SKM-1 treated with dmso at 0.1 percent for 144 hours (cell line): ENCODE measurements around the gene EEPD1.
"Not testable (repeated sequence)": the region's sequence is repeated elsewhere in the genome, so short reads cannot be mapped to it uniquely, and the experiment has no call there.

Experiments used
- DNase-seq: peaks from one replicate; lab custom pipeline; 2025; ENCODE audit not compliant: unreplicated experiment; lab: John Stamatoyannopoulos, UW

The EEPD1 gene

DNA sequence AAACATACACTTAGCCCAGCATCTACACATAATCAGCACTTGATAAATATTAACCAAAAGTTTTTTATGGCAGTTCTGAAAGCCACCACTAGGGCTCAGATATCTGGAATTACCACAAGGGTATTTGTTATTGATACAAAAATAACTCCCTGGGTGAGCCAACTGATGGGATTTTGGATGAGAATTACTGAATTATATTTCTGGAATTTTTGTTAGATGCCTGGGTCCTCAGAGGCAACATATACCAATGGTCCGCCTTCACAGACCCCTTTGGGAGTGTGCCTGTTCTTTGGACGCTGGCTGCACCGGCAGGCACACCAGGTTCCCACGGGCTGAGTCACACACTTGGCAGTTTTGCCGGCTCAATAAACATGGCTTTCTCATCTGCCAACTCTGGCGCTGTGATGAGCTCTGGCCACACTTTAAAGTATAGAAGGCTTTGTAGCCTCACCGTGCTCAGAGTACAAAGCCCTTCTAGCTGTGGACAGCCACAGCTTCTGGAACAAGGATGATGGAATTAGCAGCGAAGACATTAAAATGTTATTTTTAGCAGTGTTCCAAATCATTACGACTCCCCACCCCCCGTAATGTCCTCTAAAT is 24.5 kb upstream of the EEPD1 start:
- no peak for DNase-seq

DNA sequence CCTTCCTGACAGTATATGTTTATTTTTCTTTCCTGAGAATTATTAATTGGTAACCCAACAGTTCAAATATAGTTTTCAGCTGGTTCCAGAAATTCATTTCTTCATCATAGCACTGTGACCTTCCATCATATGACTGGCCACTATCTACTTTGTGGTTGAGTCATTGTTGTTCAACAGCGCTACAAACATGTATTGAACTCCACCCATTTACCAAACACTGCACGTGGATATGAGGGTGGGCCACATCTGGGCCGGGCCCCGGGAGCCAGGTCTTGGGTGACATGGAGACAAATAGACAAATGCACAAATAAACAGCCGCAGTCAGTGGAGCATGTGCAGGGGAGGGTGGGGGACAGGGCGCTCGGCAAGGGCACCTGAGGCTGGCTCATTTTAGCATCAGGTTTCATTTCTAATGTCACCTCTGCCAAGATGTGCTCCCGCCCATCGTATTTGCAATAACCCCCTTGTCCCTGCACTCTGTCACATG is 24.0 kb upstream of the EEPD1 start:
- no peak for DNase-seq

- DNase-seq, result no peak
Measured at GRCh38 chr7:36130236-36130945, 22.7 kb upstream of the EEPD1 start.

GRCh38 chr7:36131026-36131425 is 22.0 kb upstream of the EEPD1 start:
- no peak for DNase-seq

- DNase-seq, result no peak
Measured at GRCh38 chr7:36131499-36131898, 21.6 kb upstream of the EEPD1 start.

DNA sequence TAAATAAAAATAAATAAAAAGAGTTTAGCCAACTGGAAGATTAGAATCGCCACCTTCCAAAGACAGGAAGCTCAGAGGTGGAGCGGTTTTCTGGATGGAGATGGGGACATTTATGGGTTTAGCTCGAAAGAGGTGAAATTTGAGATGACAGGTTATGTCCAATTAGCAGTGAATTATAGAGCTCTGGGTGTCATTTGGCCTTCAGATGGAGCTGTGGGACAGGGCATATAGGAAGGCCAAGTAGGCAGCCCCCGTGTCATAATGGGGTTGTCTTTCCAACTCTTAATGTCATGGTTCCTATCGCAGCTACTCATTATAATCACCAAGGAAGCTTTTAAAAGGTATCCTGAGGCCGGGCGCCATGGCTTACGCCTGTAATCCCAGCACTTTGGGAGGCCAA is 21.0 kb upstream of the EEPD1 start:
- DNase-seq, result no peak

DNA sequence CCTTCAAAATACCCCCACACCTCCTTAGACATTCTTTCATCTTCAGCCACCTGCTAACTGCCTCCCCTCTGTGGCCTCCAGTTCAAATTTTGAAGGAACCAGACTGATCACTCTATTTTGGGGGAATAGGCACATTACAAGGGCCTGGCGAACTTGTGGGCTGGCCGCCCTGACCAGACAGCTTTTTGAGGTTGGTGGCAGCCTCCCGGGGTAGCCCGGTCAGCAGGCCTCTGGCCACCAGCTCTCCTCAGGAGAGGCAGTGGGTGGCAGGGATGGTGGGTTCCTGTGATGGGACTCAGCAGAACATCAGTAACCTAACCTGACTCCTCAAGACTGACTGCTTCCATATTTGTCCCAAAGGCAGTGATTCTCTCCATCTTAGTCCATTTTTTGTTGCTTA is 17.4 kb upstream of the EEPD1 start:
- no peak for DNase-seq

- no peak for DNase-seq
Measured at GRCh38 chr7:36137258-36137657, 15.8 kb upstream of the EEPD1 start.

- DNase-seq, result no peak
Measured at GRCh38 chr7:36137754-36138153, 15.3 kb upstream of the EEPD1 start.

GRCh38 chr7:36138209-36138608 is 14.8 kb upstream of the EEPD1 start:
- DNase-seq, result no peak

- DNase-seq, result no peak
Measured at GRCh38 chr7:36141351-36141750, 11.7 kb upstream of the EEPD1 start.

DNA sequence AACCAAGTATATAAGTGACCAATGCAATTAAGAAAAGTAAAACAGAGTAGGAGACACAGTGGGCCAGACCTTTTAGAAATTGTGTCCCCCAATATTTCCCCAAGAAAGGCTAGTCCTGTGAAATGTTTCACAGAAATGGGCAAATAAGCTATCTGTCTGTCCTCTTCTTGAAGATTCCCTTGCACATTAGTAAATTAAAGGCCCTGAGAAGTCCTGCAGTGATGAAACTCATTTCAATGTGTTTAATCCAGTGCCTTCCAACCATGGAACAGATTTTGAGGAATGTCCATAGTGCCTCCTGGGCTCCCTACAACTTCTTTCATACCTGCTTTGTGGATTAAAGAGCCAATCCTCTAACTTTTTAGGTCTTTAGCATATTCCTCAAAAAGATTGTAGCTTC is 11.2 kb upstream of the EEPD1 start:
- no peak for DNase-seq

DNA sequence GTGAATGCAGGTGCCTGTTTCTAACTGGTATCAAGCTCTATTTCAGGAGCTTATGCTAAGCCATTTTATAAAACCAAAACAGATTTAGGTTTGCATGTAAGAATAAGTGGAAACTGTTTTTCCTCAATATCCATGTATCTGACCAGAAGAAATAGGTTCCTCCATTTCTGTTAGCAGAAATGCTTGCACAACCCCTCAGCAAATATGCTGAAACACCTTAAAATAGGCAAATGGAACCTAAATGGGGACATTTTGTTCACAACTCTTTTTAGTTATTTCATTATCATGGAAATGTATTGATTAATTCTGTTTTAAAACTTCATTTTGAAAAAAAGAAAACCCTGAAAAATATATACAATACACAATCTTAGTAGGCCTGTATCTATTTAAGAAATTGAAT is 8.9 kb upstream of the EEPD1 start:
- no peak for DNase-seq

DNA sequence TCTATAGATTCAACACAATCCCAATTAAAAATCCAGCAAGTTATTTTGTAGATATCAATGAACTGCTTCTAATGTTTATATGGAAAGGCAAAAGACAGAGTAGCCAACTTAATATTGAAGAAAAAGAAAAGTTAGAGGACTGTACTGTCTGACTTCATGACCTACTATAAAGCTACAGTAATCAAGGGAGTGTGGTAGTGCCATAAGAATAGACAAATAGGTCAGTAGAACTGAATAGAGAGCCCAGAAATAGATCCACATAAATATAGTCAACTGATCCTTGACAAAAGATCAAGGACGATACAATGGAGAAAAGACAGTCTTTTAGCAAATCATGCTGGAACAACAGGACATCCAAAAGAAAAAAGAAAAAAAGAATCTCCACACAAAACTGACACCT is 7.4 kb upstream of the EEPD1 start:
- no peak for DNase-seq

GRCh38 chr7:36147361-36147760 is 5.7 kb upstream of the EEPD1 start:
- no peak for DNase-seq

DNA sequence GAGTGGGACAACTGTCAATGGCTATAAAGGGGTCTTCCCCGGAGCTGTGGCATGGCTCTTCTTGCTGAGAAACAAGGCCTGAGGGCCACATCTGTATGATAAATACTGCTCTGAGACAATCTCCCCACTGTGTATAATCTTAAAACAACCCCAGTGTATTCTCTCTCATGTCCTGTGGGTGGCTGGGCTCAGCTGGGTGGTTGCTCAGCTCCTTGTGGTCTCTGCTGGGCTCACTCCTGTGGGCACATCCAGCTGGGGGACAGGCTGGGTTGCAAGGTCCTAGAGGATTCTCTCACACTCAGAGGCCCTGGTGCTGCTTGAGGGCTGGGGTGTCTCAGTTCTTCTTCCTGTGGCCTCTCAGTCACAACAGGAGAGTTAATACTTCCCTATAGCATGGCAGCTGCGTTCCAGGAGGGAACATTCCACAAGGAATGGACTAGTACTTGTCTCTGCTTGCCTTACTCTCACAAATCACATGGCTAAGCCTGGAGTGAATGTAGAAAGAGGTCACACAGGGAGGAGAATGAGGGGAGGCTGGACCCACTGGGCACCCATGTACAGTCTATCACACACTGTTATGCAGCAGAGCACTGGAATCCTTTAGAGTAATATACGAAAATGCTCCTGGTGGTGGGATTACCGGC is 4.5 kb upstream of the EEPD1 start:
- no peak for DNase-seq

- not testable (repeated sequence) for DNase-seq
Measured at GRCh38 chr7:36149240-36149639, 3.8 kb upstream of the EEPD1 start.

DNA sequence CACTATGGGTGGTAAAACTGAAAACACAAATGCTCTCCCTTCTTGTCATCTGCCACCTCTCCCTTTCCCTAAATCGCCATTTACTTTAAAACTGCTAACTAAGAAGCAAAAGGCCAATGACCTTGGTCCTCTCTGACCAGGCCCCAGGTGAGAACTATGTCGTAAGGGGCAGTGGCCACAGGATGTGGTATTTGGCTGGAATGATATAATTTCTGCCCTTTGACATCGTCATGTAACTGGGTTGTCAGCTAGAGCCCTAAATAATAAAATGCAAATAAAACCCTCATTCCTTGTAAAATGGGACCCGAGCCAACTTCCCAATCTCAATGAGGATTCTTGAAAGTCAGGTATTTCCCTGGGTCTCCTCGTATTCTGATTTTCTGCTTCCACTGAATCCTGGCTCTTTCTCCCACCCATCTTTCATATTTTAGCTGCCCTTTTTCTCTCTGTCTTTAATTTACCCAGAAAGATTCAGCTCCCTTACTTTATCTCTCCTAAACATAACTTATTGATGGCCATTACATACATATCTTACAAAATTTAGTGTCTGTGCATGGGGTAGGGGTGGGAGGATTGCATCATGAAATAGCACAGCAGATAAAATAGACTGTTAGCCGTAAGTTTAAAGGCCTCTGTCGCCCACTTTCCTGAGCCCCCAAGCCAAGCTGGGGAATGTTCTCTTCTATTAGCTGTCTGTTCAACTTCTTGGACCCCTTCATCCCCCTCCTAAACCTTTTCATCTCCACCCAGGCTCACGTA is 3.2 kb upstream of the EEPD1 start:
- DNase-seq, result no peak

DNA sequence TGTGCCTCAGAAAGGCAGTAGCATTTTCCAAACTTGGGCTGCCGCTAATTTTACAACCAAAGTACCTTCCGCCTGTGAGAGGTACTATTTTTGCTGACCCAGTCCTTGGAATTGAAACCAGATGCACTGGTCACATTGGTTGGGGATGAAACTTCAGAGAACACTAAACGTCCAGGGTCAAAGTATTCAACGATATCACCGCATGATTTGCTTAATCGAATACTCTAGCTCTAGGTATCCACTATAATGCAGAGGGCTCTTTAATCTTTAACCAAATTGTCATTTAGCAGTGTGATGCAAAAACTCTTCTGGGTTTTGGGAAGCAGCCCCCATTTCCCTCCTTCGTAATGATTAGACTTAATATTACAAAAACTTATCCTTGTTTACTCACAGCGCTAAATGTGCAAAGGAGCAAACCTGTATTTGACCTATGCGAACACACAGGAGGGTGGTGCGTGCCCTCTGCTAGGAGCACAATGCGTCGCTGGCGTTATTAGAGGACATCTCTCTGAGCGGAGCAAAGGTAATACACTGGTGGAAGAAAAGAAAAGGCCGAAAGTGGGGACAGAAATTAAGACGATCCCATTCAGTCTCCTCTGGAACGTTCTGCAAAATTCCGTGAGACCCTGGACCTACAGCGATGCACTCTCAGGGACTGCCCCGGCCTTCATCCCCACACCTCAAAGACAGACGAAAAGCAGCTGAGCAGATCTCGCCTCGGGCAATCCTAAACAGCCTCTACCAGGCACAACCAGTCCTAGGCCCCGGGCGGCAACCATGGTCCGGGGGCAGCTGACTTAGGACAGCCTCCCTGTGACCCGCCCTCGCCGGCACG is 916 bp upstream of the EEPD1 start:
- DNase-seq, result no peak

DNA sequence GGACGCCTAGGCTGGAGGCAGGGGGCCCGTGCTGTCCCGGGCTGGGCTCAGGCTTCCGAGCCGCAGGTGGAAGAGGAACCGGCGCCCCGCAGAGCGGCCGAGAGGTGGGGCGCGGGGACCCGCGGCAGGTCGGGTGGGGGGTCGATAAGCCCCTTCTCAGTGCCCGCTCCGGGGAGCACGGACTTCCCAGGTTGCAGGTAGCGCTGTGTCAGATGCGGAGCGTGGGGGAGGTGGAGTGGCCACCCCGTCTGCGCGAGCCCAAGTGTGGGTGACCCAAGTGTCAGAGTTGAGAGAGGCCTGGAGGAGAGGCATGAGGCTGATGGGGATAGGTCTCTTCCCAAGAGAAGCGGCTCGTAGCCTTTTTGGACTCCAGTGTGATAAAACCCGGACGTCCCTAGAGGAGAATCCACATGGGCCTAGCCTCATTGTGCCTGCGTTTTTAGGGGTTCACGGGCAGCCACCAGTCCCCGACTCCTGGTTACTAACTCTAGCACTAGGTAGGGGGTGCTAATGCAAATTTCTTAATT is 580 bp downstream of the EEPD1 start:
- no peak for DNase-seq
